Fibroblast of pulmonary artery (primary cell): Measurements from ENCODE around the gene TRPT1.

Source experiments
- DNase-seq: peaks from one replicate; pipeline ENCODE4 v3.0.0-alpha.2; 2010; ENCODE audit warnings: low read depth
- H3K4me3 ChIP-seq: replicated peaks from 2 replicates; pipeline ENCODE4 v1.5.1; 2011; ENCODE audit warnings: low read depth, mild to moderate bottlenecking, control low read depth, low read length, moderate library complexity
- TF ChIP-seq, protein P1 (sequence below): IDR thresholded peaks from 2 replicates; pipeline ENCODE4 v1.5.1; 2011; ENCODE audit warnings: mild to moderate bottlenecking, control low read depth, low read length, inconsistent platforms; ENCODE audit errors: missing control alignments

The TRPT1 gene

DNA sequence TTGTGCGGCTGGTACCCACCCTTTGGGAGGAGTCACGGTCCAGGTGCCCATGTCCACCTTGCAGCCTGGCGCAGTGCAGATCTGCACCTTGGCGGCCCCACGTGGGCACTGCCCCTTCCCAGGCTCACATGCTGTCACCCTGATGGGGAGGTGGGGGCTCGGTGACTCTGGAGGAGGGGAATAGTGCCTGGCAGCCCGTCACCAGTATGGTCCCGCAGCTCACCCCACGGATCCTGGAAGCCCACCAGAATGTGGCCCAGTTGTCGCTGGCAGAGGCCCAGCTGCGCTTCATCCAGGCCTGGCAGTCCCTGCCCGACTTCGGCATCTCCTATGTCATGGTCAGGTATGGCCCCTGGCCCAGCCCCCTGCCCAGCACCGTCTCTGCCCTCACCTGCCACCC, 5.2 kb downstream of the TRPT1 start:
- TF ChIP-seq, protein P1, sequence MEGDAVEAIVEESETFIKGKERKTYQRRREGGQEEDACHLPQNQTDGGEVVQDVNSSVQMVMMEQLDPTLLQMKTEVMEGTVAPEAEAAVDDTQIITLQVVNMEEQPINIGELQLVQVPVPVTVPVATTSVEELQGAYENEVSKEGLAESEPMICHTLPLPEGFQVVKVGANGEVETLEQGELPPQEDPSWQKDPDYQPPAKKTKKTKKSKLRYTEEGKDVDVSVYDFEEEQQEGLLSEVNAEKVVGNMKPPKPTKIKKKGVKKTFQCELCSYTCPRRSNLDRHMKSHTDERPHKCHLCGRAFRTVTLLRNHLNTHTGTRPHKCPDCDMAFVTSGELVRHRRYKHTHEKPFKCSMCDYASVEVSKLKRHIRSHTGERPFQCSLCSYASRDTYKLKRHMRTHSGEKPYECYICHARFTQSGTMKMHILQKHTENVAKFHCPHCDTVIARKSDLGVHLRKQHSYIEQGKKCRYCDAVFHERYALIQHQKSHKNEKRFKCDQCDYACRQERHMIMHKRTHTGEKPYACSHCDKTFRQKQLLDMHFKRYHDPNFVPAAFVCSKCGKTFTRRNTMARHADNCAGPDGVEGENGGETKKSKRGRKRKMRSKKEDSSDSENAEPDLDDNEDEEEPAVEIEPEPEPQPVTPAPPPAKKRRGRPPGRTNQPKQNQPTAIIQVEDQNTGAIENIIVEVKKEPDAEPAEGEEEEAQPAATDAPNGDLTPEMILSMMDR, result no peak
- H3K4me3 ChIP-seq, result no peak overlapping the region
- DNase-seq, result no peak

DNA sequence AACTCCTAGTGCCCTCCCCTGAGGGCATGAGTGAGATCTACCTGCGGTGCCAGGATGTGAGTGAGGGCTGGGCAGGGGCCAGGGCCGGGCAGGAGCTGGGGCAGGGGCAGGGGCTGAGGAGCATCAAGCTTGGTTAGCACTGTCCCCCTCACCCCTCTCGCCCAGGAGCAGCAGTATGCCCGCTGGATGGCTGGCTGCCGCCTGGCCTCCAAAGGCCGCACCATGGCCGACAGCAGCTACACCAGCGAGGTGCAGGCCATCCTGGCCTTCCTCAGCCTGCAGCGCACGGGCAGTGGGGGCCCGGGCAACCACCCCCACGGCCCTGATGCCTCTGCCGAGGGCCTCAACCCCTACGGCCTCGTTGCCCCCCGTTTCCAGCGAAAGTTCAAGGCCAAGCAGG, 5.7 kb downstream of the TRPT1 start:
- H3K4me3 ChIP-seq, result no peak overlapping the region
- TF ChIP-seq, protein P1, result no peak
- DNase-seq, result no peak

DNA sequence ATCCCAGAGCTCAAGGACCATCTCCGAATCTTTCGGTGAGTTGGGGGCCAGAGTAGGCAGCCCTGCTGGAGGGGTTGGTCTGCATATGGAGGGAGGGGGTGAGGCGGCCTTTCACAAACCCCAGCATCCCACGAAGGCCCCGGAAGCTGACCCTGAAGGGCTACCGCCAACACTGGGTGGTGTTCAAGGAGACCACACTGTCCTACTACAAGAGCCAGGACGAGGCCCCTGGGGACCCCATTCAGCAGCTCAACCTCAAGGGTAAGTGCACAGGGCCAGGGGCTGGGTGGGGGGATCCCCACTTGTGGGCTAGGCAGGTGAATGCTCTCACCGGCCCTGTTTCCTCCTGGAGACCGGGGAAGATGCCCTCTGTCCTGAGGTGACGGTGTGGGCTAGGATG, 6.2 kb downstream of the TRPT1 start:
- TF ChIP-seq, protein P1, result no peak
- H3K4me3 ChIP-seq, result no peak overlapping the region
- DNase-seq, result no peak

DNA sequence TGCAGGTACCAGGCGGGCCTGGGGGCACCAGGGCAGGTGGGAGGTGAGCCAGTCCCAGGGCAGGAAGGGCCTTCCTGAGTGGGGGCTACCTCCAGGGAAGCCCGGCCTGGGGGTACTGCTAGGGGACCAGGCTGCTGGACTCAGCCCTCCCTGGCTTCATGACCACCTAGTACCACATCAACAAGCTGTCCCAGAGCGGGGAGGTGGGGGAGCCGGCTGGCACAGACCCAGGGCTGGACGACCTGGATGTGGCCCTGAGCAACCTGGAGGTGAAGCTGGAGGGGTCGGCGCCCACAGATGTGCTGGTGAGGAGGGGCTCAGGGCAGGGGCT, 6.7 kb downstream of the TRPT1 start:
- no peak for DNase-seq
- no peak overlapping the region for H3K4me3 ChIP-seq
- TF ChIP-seq, protein P1, result no peak

DNA sequence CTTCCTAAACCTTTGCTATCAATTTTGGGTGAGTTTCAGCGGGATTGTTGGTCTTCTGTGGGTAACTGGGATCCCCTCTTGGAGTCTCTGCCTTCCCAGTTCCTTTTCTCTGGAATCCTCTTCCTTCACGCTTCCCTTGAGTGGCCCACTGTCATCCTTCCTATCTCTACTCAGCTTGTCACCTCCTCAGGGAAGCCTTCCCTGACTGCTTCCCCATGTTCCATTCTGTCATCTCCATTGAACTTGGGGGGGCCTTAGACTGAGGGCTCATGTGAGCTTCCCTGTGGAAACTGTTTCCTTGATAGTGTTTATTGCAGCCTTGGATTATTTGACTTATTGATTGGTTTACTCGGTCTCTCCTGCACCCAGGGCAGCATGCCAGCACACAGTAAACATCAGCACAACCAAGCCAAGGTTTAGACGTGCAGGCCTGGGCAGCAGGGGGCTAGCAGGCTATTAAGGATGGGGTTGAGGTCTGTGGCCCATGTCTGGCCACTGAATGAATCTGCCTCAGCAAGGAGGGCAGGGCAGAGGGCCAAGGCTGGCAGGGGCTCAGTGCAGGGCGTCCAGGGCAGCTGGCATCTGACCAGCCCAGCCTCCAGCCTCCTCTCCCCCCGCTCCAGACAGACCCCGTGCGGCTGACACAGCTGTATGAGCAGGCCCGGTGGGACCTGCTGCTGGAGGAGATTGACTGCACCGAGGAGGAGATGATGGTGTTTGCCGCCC, 7.2 kb downstream of the TRPT1 start:
- DNase-seq, result no peak
- no peak overlapping the region for H3K4me3 ChIP-seq
- TF ChIP-seq, protein P1, result no peak

DNA sequence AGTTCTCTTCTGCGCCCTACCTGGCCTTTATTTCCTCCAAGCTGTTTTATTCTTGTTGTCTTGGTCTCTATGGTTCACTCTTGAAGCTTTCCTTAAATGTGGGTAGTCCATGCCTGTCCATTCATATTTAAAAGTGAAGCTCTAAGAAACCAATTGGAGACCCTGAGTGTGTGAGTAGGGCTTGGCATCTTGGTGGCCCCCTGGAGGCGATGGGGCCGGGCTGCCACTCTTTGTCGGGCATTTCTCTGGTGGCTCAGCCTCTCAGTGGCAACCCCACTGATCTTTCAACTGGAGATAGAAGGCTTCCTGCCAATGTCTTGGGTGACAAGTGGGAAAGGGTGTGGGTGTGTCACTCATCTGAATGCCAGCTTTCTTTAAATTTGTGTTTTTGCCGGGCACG, 9.1 kb downstream of the TRPT1 start:
- TF ChIP-seq, protein P1, result no peak
- no peak overlapping the region for H3K4me3 ChIP-seq
- no peak for DNase-seq

DNA sequence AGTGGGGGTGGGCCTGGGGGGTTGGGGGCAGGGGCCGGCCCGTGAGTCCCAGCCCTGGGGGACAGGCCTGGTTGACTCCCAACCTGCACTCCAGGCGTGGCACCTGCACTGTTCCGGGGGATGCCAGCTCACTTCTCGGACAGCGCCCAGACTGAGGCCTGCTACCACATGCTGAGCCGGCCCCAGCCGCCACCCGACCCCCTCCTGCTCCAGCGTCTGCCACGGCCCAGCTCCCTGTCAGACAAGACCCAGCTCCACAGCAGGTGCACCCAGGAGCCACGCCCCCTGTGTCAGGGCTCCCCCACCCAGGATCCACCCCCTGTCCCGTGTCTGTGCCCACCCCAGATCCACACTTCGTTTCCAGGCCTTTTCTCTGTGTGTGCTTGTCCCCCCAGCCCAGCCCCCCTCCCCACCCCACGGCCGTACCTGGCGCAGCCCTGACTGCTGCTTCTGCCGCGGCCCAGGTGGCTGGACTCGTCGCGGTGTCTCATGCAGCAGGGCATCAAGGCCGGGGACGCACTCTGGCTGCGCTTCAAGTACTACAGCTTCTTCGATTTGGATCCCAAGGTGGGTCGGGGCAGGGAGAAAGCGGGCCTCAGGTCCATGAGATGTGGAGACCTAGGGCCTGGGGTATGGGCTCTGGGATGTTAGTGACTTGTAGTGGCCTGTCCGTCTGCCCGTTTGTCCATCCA, 14.7 kb downstream of the TRPT1 start:
- DNase-seq, result no peak
- no peak overlapping the region for H3K4me3 ChIP-seq

More for the DNA sequence above, 14.7 kb downstream of the TRPT1 start:
- TF ChIP-seq, protein P1, result no peak
